Spleen (tissue), 11 donors: Measurements from ENCODE around the gene NFIX. TPM values are rescaled to one million over a fixed set of nuclear protein-coding genes. Genes with fewer than 3 reads are reported as not detected.

Source experiments
- DNase-seq: peaks from one replicate; pipeline ENCODE4 v3.0.0-alpha.2; 2020
- H3K27ac ChIP-seq, 8 donors: fragments of 200-600 bp; sonication (generic) in 7 of 8; 1 replicate in 4 of 8; 2 replicates in 4 of 8; pipeline versions ENCODE4 v1.5.0 to v1.8.0; 2016 to 2021; ENCODE audit warnings: inconsistent platforms in 4 of 8, mild to moderate bottlenecking in 4 of 8, moderate library complexity in 1 of 8
- H3K27me3 ChIP-seq, 7 donors: fragments of 200-600 bp; sonication (generic) in 6 of 7; replicated peaks in 1 of 7; 1 replicate in 4 of 7; 2 replicates in 3 of 7; pipeline versions ENCODE4 v1.5.0 to v1.8.0; 2016 to 2021; ENCODE audit warnings: inconsistent platforms in 3 of 7, mild to moderate bottlenecking in 1 of 7
- H3K36me3 ChIP-seq, 6 donors: fragments of 200-600 bp; sonication (generic) in 5 of 6; 1 replicate in 4 of 6; 2 replicates in 2 of 6; pipeline versions ENCODE4 v1.5.0 to v1.8.0; 2016 to 2021; ENCODE audit warnings: inconsistent platforms in 2 of 6
- H3K4me1 ChIP-seq, 6 donors: fragments of 200-600 bp; sonication (generic) in 5 of 6; 1 replicate in 3 of 6; 2 replicates in 3 of 6; pipeline versions ENCODE4 v1.5.0 to v1.8.0; 2016 to 2021; ENCODE audit warnings: inconsistent platforms in 3 of 6
- H3K4me3 ChIP-seq, 8 donors: fragments of 200-600 bp; sonication (generic) in 7 of 8; 1 replicate in 4 of 8; 2 replicates in 4 of 8; pipeline versions ENCODE4 v1.5.0 to v1.8.0; 2016 to 2021; ENCODE audit warnings: inconsistent platforms in 4 of 8, mild to moderate bottlenecking in 4 of 8, moderate library complexity in 2 of 8
- H3K9me3 ChIP-seq, 8 donors: fragments of 200-600 bp; sonication (generic) in 7 of 8; 1 replicate in 4 of 8; 2 replicates in 4 of 8; pipeline versions ENCODE4 v1.5.0 to v1.8.0; 2016 to 2021; ENCODE audit warnings: inconsistent platforms in 4 of 8
- CTCF ChIP-seq, 11 experiments: fragments of 200-600 bp in 7 of 11; fragments of 450-650 bp in 4 of 11; sonication (generic) in 4 of 11; IDR thresholded peaks in 8 of 11; conservative IDR thresholded peaks in 3 of 11; 1 replicate in 7 of 11; 2 replicates in 4 of 11; pipeline versions ENCODE4 v1.4.0 to v1.8.0; 2016 to 2021; ENCODE audit warnings: antibody characterized with exemption in 11 of 11, inconsistent platforms in 4 of 11, mild to moderate bottlenecking in 1 of 11
- POLR2A ChIP-seq, 3 donors: fragments of 450-650 bp; IDR thresholded peaks; one replicate each; pipeline ENCODE4 v1.5.1; 2017; ENCODE audit warnings: antibody characterized with exemption in 3 of 3, mild to moderate bottlenecking in 1 of 3
- POLR2AphosphoS5 ChIP-seq, 3 donors: sonication (generic); formaldehyde crosslinking; IDR thresholded peaks; one replicate each; pipeline ENCODE4 v1.5.1; 2017; ENCODE audit warnings: antibody characterized with exemption in 3 of 3
- WGBS, 5 donors: extraction: QIAGEN DNeasy Blood & Tissue Kit in 3 of 5; methylation state at CpG; one replicate each; pipeline versions ENCODE4 v1.1.5 to v1.1.7; 2013 to 2018; 5-methylcytosine and 5-hydroxymethylcytosine counted together
- intact Hi-C: fragments of 100-400 bp; cut with DNase I; formaldehyde crosslinking; loops from one replicate; pipeline ENCODE4 v1.15.0; 2023; ENCODE audit warnings: low total_unique reads
- polyA plus RNA-seq, 3 donors: library from polyadenylated mRNA; stranded (reverse); fragments of 200-250 nt; gene quantifications; one replicate each; pipeline ENCODE4 v1.2.1, GENCODE V29; 2013
- total RNA-seq, 7 donors: library from RNA; depleted of rRNA in 3 of 7; stranded (reverse); fragments of >200 nt in 3 of 7; fragmentation: NEBNext Ultra II Directional in 4 of 7; extraction: Animal tissue kit (Norgen Biotek cat#: 25700) in 4 of 7; gene quantifications; one replicate each; pipeline versions ENCODE4 v1.1.0 to v1.2.1, GENCODE V29; 2016 to 2021
- donor health status: healthy with polysubstance abuse.
- donor health status: DM: no; HTN: no; CAD: no; lungs with moderate emphysema.
- donor health status: DM: no; HTN: no; CAD: no.
- donor health status: Bipolar disorder and iron deficiency.
- donor health status: healthy.
- donor health status: DM: no; HTN: no; CAD: no.
- donor health status: DM: yes; HTN: yes; CAD: no.

The NFIX gene
- total and polyA plus RNA-seq, 10 donors, result 1.1 to 41.4 (median 17.5) TPM

DNA sequence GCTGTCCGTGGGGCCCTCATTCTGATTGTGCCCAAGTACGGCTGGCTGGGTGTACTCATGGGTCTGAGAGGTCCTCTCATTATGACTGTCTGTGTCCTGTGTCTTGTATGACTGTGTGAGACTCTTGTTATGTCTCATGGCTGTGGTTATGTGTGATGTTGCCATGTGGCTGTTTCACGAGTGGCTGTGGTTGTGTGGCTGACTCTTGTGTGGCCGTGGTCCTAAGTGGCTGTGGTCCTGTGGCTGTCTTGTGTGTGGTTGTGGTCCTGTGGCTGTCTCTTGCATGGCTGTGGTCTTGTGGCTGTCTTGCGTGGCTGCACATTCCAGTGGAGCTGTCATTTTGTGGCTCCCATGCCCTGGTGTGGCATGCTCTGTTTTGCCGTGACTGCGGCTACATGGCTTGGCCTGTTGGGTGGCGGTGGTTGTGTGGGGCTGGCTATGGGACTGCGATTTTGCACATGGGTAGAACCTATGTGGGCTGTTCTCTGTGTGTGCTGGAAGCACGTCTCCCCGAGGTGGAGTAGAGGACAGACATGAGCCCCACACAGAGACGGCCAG is 104.8 kb downstream of the NFIX start:
- peaks cover 0 to 40% (median 0%) of the 10 kb centered on the region in 7 donors for H3K27me3 ChIP-seq
- H3K36me3 ChIP-seq, result peaks cover 0 to 27% (median 3%) of the 10 kb centered on the region in 6 donors
- H3K4me1 ChIP-seq, result peaks cover 30 to 100% (median 99%) of the 10 kb centered on the region in 6 donors
- TF ChIP-seq POLR2A (IDR thresholded peaks at IDR 0.05), result no peak
- TF ChIP-seq POLR2AphosphoS5 (IDR thresholded peaks at IDR 0.05), result peak in 2 of 3 donors; percentile 16 to 41
- 32 to 47% (median 40%) methylated on average over 11 to 12 of the region's 12 CpGs for WGBS, 5 donors
- intact Hi-C loops, result loop anchor here (5.0 kb wide), 1 partner anchor 52 kb away; the partner anchor contains the start of genes IER2 and STX10
- DNase-seq, result peak; percentile 82
- peak overlapping the region; percentile 17 to 88 (median 70) for H3K4me3 ChIP-seq
- no peaks in the 10 kb centered on the region for H3K9me3 ChIP-seq
- H3K27ac ChIP-seq, result peak overlapping the region; percentile 96 to 99 (median 97)

DNA sequence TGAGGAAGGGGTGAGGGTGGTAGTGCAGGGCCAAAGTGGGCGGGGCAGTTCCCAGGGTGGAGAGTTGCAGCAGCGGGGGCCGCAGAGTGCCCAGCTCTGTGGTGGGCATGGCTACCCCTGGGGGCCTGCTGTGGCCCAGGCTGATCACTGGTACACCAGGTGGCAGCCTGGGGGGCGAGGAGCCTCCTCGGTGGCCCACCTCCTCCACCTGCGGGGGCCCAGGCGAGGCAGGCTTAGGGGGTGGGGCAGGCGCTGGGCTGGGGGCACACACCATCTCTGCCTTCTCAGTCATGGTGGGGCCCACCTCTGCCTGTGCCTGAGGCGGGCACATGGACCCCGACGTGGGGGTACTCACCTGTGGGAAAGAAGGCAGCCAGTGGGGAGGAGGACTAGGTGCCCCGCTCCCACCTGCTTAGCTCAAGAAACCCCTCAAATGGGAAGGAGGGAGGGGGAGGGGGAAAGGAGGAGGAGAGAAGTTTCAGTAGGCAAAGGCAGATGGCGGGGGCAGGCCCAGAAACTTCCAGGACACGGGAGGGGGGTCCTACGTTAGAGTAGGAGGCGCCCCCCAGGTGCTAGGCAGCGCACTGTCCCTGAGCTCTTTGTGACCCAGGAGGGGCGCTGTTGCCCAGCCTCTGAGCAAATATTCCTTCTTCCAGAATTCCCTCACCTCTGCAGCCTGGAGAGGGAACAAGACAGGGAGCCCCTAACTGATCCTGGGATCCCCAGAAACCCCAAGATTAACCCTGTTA is 105.7 kb downstream of the NFIX start:
- TF ChIP-seq CTCF (IDR thresholded peaks at IDR 0.05 in 8 of 11, conservative IDR thresholded peaks at IDR 0.05 in 3 of 11), result peak in 7 of 11 experiments; percentile 17 to 51 (median 40)
- TF ChIP-seq POLR2A (IDR thresholded peaks at IDR 0.05), result no peak

GRCh38 chr19:13101590-13102415 is 106.5 kb downstream of the NFIX start:
- TF ChIP-seq POLR2A (IDR thresholded peaks at IDR 0.05) (no peak), POLR2AphosphoS5 (IDR thresholded peaks at IDR 0.05) (no peak), CTCF (IDR thresholded peaks at IDR 0.05 in 8 of 11, conservative IDR thresholded peaks at IDR 0.05 in 3 of 11) (peak in 1 of 11 experiments; percentile 3)
- intact Hi-C loops, result loop anchor here (5.0 kb wide), 1 partner anchor 50 kb away; the partner anchor contains the start of genes IER2 and STX10
- H3K27ac ChIP-seq, result peak overlapping the region; percentile 74 to 99 (median 97)
- DNase-seq, result no peak
- WGBS, 5 donors, result 26 to 38% (median 31%) methylated on average over 7 of the region's 7 CpGs
- H3K4me1 ChIP-seq, result peaks cover 30 to 100% (median 97%) of the 10 kb centered on the region in 6 donors
- H3K36me3 ChIP-seq, result peaks cover 0 to 23% (median 3%) of the 10 kb centered on the region in 6 donors
- H3K4me3 ChIP-seq, result peak overlapping the region; percentile 57 to 88 (median 70)
- no peaks in the 10 kb centered on the region for H3K9me3 ChIP-seq
- H3K27me3 ChIP-seq, result peaks cover 0 to 23% (median 0%) of the 10 kb centered on the region in 7 donors

More for the DNA sequence above, 105.7 kb downstream of the NFIX start:
- H3K27me3 ChIP-seq, result peaks cover 0 to 31% (median 0%) of the 10 kb centered on the region in 7 donors
- peaks cover 0 to 23% (median 3%) of the 10 kb centered on the region in 6 donors for H3K36me3 ChIP-seq
- WGBS, 5 donors, result 24 to 54% (median 31%) methylated on average over 15 to 18 of the region's 18 CpGs
- peak overlapping the region; percentile 96 to 99 (median 97) for H3K27ac ChIP-seq
- peak overlapping the region; percentile 57 to 88 (median 70) for H3K4me3 ChIP-seq
- intact Hi-C loops, result loop anchor here (5.0 kb wide), 1 partner anchor 51 kb away; the partner anchor contains the start of genes IER2 and STX10
- peak; percentile 87 for DNase-seq
- H3K9me3 ChIP-seq, result no peaks in the 10 kb centered on the region
- H3K4me1 ChIP-seq, result peaks cover 30 to 100% (median 99%) of the 10 kb centered on the region in 6 donors

DNA sequence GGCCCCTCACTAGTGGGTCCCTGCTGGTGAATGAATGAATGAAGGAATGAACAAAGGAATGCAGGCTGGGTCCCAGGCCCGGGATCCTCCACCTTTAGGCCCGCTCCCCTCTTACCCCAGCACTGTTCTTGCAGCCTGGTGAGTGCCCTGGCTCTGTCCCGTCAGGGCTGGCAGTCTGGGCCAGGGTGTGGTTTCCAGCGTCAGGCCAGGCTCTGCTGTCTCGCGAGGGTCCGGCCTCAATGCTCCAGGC is 107.1 kb downstream of the NFIX start:
- H3K4me1 ChIP-seq, result peaks cover 30 to 100% (median 93%) of the 10 kb centered on the region in 6 donors
- no peak for DNase-seq
- peaks cover 0 to 28% (median 6%) of the 10 kb centered on the region in 6 donors for H3K36me3 ChIP-seq
- peak overlapping the region; percentile 74 to 99 (median 97) for H3K27ac ChIP-seq
- H3K4me3 ChIP-seq, result peak overlapping the region; percentile 57 to 88 (median 70)
- intact Hi-C loops, result loop anchor here (5.0 kb wide), 1 partner anchor 50 kb away; the partner anchor contains the start of genes IER2 and STX10
- 0 to 11% (median 6%) methylated on average over 7 of the region's 7 CpGs for WGBS, 5 donors
- no peak for TF ChIP-seq POLR2A (IDR thresholded peaks at IDR 0.05)
- TF ChIP-seq POLR2AphosphoS5 (IDR thresholded peaks at IDR 0.05), result no peak
- no peak for TF ChIP-seq CTCF (IDR thresholded peaks at IDR 0.05 in 8 of 11, conservative IDR thresholded peaks at IDR 0.05 in 3 of 11)
- no peaks in the 10 kb centered on the region for H3K9me3 ChIP-seq
- peaks cover 0 to 18% (median 0%) of the 10 kb centered on the region in 7 donors for H3K27me3 ChIP-seq
